ENCODE results near the gene MDC1. TPM values are rescaled to one million over a fixed set of nuclear protein-coding genes. Genes with fewer than 3 reads are reported as not detected.

Gene MDC1
- total RNA-seq, 3 donors from 2014 or later (not counting 1 experiment from before 2014, with no cell fraction given) = 61.2 to 77.0 (median 64.5) TPM

DNA sequence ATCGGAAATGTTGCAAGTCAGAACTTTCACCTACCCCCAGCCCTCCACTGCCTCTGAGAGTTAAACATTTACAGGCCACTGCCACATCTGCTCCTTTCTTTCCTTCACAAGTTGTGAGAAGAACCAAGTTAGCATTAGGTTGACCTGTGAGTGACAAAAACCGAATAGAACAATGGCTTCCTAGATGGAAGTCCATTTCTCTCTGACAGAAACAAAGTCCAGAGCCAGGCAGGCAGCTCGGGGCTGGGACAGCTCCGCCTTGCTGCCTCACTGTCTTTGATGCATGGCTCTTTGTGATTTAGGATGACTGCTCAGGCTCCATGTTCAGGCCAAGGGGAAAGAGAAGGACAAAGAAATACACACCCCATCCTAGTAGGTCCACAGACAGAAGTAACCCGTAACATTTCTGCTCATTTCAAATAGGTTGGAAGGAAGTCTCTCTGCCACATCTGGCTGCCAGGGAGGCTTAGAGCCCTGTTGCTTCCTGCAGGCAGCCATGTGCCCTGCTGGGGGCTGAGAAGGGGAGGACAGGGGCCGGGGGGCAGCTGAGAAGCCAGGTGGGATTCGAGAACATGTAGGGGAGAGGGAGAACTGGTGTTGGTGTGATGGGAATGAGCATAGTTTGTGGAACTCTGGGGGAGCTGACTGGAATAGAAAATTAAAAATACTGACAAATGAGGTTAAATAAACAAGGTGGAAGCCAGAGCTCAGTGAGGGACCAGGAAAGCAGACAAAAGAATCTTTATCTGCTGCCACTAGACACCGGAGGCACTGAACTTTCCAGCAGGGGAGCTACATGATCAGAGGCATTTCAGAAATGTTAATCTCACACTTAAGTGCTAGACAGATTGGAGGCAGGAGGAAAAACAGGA is 46.8 kb upstream of the MDC1 start:
- WGBS (ENCODE audit: insufficient coverage) = 46% methylated on average over 8 of the region's 8 CpGs
- no peak overlapping the region for H3K4me3 ChIP-seq (ENCODE audit: low read length)
- H3K27ac ChIP-seq (ENCODE audit: low read length) = no peak overlapping the region
- intact Hi-C loops (cut with micrococcal nuclease) = no loop called here
- no peak for DNase-seq
- Mint-ChIP-seq H3K9me3 (no peaks in the 10 kb centered on the region), H3K4me3 (no peak overlapping the region), H3K36me3 (no peaks in the 10 kb centered on the region), H3K4me1 (peaks cover 16 to 21% of the 10 kb centered on the region in 2 donors), H3K27ac (peak overlapping the region in 1 of 2 donors; percentile 4), H3K27me3 (ENCODE audit: low read depth in 2 of 2) (peaks cover 10 to 19% of the 10 kb centered on the region in 2 donors)
- H3K27me3 ChIP-seq (ENCODE audit: control insufficient read depth, insufficient read depth, low read length) = no peaks in the 10 kb centered on the region
- no peak for ATAC-seq
- peaks cover 4% of the 10 kb centered on the region for H3K4me1 ChIP-seq (ENCODE audit: control insufficient read depth, insufficient read depth, low read length)
- no peaks in the 10 kb centered on the region for H3K9me3 ChIP-seq (ENCODE audit: control insufficient read depth, insufficient read depth, low read length)
- TF ChIP-seq, protein P1, sequence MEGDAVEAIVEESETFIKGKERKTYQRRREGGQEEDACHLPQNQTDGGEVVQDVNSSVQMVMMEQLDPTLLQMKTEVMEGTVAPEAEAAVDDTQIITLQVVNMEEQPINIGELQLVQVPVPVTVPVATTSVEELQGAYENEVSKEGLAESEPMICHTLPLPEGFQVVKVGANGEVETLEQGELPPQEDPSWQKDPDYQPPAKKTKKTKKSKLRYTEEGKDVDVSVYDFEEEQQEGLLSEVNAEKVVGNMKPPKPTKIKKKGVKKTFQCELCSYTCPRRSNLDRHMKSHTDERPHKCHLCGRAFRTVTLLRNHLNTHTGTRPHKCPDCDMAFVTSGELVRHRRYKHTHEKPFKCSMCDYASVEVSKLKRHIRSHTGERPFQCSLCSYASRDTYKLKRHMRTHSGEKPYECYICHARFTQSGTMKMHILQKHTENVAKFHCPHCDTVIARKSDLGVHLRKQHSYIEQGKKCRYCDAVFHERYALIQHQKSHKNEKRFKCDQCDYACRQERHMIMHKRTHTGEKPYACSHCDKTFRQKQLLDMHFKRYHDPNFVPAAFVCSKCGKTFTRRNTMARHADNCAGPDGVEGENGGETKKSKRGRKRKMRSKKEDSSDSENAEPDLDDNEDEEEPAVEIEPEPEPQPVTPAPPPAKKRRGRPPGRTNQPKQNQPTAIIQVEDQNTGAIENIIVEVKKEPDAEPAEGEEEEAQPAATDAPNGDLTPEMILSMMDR (IDR thresholded peaks at IDR 0.05) = no peak
- no peaks in the 10 kb centered on the region for H3K36me3 ChIP-seq (ENCODE audit: control insufficient read depth, insufficient read depth, low read length)

DNA sequence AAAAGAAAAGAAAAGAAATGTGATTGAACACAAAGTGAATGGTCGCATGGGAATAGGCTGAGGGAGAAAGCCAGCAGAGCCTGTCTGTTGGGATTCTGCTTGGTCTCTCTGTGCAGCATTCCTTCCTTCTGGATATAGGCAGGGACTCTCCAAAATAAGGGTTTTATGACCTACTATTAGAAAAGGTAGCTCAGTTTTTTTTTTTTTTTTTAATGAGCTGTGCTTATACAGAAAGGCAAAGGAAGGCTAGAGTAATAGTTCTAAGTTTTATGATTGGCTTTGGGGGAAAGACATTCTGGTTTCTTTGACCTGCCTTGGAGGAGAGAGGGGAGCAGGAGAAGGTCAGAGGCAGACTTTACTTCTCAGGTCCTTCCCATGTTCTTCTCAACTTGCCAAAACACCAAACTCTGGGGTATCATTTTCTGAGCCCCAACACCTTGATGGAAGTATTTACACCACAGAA is 46.1 kb upstream of the MDC1 start:
- ATAC-seq (no peak), DNase-seq (no peak)
- Mint-ChIP-seq H3K27me3 (ENCODE audit: low read depth in 2 of 2) (peaks cover 10 to 19% of the 10 kb centered on the region in 2 donors), H3K27ac (peak overlapping the region in 1 of 2 donors; percentile 4), H3K4me1 (peaks cover 10 to 14% of the 10 kb centered on the region in 2 donors), H3K4me3 (no peak overlapping the region), H3K36me3 (no peaks in the 10 kb centered on the region), H3K9me3 (no peaks in the 10 kb centered on the region)
- no peak overlapping the region for H3K27ac ChIP-seq (ENCODE audit: low read length)
- H3K4me3 ChIP-seq (ENCODE audit: low read length) = no peak overlapping the region
- intact Hi-C loops (cut with micrococcal nuclease) = no loop called here
- WGBS (ENCODE audit: insufficient coverage) = 100% methylated on average over 1 of the region's 1 CpG
- no peaks in the 10 kb centered on the region for H3K4me1 ChIP-seq (ENCODE audit: control insufficient read depth, insufficient read depth, low read length)
- TF ChIP-seq, protein P1 (IDR thresholded peaks at IDR 0.05) = no peak
- H3K9me3 ChIP-seq (ENCODE audit: control insufficient read depth, insufficient read depth, low read length) = no peaks in the 10 kb centered on the region
- H3K27me3 ChIP-seq (ENCODE audit: control insufficient read depth, insufficient read depth, low read length) = no peaks in the 10 kb centered on the region
- no peaks in the 10 kb centered on the region for H3K36me3 ChIP-seq (ENCODE audit: control insufficient read depth, insufficient read depth, low read length)

DNA sequence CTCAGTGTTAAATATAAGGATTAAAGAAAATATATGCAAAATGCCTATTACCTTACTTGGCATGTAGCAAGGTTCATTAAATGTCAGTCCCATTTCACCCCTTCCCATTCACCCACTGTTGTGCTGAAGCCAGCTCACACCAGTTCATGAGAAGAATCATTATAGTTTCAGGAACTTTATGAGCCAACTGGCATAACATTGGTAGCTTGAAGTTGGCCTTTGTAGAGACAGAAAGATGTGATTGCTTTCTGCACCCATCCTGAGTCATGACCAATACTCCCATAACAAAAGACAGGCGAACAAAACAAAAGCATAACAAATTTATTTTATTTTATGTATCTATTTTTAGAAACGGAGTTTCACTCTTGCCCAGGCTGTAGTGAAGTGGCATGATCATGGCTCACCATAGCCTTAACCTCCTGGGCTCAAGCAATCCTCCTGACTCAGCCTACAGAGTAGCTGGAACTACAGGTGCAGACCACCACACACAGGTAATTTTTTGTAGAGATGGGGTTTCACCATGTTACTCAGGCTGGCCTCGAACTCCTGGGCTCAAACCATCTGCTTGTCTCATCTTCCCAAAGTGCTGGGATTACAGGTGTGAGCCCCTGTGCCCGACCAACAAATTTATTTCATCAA is 44.8 kb upstream of the MDC1 start:
- ATAC-seq (no peak), DNase-seq (no peak)
- TF ChIP-seq, protein P1 (IDR thresholded peaks at IDR 0.05) = no peak
- no peak overlapping the region for H3K27ac Mint-ChIP-seq
- peaks cover 6 to 10% of the 10 kb centered on the region in 2 donors for H3K4me1 Mint-ChIP-seq
- intact Hi-C loops (cut with micrococcal nuclease) = no loop called here
- H3K4me3 ChIP-seq (ENCODE audit: low read length) = no peak overlapping the region
- H3K36me3 Mint-ChIP-seq = no peaks in the 10 kb centered on the region
- 83% methylated on average over 3 of the region's 4 CpGs for WGBS (ENCODE audit: insufficient coverage)
- H3K36me3 ChIP-seq (ENCODE audit: control insufficient read depth, insufficient read depth, low read length) = no peaks in the 10 kb centered on the region
- H3K9me3 Mint-ChIP-seq = no peaks in the 10 kb centered on the region
- no peaks in the 10 kb centered on the region for H3K9me3 ChIP-seq (ENCODE audit: control insufficient read depth, insufficient read depth, low read length)
- peaks cover 15 to 26% of the 10 kb centered on the region in 2 donors for H3K27me3 Mint-ChIP-seq (ENCODE audit: low read depth in 2 of 2)
- no peak overlapping the region for H3K27ac ChIP-seq (ENCODE audit: low read length)
- H3K27me3 ChIP-seq (ENCODE audit: control insufficient read depth, insufficient read depth, low read length) = no peaks in the 10 kb centered on the region
- no peaks in the 10 kb centered on the region for H3K4me1 ChIP-seq (ENCODE audit: control insufficient read depth, insufficient read depth, low read length)
- no peak overlapping the region for H3K4me3 Mint-ChIP-seq

Measured in natural killer cell (primary cell).